Stimulated activated CD8-positive, alpha-beta memory T cell treated with anti-CD3 and anti-CD28 coated beads, Interleukin-4, amount 100 ng/mL, for 48 hours (primary cell): ENCODE data around the gene EBP.

Experiments
- DNase-seq: peaks from one replicate; pipeline ENCODE4 v3.0.0-alpha.2; 2020

Gene EBP

DNA sequence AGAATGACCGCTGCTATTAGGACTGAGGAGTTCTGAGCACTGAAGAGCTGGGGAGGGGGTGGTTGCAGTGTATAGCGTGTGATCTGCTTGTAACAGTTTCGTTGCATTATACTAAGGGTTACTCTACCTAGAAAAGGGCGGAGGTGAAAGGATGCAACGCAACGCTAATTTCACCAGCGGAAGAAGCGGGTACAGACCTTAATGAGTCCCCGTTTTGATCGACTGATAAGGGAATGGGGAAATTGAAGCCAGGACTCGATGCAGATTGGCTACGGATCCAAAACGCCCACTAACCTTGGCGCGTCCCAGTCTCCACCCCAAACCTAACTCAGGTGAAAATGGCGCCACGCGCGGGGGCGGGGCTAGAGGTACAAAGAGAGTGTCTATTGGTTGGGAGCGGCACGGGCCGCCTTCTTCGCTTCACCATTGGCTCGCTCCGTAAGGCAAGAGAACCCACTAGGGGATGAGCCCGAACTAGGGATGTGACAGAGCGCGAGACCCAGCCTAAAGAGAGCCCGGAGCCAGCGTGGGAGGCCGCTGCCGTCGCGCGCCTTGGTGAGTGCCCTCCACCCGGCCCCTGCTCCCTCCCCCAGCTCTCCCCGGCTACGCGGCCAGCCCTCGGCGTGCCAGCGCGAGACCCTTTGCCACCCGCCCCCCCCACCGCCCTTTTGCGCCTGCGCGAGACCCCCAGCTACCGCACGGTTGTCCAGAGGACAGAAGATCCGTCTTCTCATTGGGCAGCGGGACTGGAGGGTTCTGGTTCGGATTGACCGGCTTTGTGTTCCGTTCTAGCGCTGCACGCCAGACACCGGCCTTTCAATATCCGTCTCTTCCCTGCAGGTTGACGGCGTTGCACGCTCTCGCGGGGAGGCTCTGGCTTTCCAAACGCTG, at the start of gene EBP:
EBP (plus strand) TSS at position 456 of the 891 bp plus-strand sequence. CDS start 1,964 bp downstream, outside the sequence.
- DNase-seq: peak; percentile 95

DNA sequence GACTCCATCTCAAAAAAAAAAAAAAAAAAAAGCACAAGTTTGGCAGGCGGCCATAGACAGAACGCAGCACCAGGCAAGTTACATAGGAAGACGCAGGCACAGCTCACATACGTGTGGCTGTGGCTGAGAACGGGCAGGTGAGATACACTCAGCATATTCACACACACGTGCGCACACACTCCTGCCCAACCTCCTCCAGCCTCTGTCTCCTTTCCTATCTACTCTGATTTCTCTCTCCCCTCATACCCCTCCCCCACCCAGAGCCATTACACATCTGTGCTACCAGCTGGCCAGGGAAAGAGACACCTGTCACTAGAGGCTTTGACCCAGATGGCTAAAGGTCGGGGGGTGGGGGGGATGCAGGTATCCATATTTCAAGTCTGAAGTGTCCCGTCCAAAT, 49.4 kb upstream of the EBP start:
- DNase-seq: no peak

DNA sequence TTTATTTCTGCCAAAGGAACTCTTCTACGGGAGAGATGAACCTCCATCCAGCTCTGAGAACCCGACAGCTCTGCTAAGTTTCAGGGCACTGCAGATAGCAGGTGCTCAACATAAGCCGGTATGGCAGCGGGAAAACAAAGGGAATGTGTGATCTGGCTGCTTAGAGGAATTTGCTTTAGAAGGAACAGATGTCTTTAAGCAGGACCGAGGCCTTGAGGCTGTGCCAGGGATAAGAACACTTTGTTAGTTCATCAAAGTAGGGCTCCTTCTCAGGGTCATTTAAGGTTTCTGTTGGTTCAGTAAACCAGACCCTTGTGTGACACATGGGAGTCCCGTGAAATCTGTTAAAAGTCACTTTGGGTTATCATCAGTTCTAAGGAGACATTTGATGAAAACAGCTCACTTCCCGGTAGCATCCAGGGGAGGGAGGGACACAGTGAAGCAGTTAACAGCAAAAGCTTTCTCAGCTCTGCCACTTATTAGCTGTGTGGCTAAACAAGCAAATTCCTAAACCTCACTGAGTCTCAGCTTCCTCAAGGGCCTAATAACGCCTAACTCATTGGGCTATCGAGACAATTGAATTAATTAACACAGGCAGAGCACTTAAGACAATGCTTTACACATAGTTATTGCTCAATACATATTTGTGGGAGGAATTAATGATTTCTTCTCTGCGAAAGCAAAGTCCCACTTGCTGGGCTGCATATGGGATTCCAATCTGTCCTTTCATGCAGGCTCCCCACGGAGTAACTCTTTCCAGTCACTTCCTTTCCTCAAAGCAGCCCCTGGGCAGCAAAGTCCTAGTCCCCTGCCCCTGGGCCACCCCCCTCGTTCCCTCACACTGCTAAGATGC, 48.5 kb upstream of the EBP start:
- no peak for DNase-seq

DNA sequence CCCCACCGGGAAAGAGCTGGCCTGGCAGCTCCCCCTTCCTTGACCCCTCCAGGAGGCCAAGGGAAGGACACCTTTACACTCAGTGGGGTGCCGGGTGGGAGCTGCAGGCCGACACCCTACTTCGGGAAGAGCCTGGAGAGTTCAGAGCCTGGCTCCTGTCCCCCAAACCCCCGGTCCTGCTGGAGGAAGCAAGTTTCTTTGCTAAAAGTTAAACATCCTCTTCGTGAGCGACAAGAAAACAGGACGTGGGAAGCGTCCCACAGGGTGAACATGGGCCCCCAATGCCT, 48.0 kb upstream of the EBP start:
- no peak for DNase-seq

DNA sequence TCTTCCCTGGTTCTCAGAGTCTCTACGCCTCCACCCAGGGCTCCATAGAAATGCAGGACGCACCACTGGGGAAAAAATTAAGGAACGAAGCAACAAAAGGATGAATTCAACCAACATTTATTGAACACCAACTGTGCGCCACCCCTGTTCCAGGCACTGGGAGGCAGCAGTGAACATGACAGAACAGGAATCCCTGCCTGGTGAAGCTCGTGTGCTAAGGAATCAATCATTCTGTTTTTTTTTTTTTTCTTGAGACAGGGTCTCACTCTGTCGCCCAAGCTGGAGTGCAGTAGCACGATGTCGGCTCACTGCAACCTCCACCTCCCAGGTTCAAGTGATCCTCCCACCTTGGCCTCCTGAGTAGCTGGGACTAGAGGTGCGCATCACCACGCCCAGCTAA, 47.5 kb upstream of the EBP start:
- DNase-seq: no peak

DNA sequence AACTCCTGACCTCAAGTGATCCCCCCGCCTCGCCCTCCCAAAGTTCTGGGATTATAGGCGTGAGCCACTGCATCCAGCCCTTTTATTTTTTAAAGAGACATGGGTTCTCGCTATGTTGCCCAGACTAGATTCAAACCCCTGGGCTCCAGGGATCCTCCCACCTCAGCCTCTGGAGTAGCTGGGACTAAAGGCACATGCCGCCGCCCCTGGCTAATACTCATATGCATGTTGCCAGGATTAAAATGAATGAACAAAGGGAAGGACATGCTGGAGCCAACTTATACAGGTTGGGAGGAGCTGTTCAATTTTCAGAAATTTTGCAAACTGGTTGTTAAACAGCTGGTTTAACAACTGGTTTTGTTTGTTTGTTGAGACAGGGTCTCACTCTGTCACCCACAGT, 47.0 kb upstream of the EBP start:
- DNase-seq: no peak

DNA sequence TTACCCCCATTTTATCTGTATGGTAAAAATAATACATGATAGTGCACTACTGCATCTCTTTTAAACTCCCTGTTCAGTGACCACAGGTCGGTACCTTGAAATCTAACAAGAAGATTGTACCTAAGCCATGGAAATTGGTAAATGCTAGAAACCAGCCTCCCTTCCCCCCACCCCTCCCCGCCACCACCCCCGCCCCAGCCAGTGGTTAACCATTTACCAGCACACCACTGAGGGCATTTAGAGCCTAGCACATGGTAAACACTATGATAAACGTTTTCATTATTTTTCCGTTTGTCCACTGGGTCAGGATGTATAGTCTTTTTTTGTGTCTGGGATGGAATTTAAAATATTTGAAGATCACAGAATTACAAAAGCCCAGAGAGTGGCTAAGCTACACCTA, 46.3 kb upstream of the EBP start:
- no peak for DNase-seq

DNA sequence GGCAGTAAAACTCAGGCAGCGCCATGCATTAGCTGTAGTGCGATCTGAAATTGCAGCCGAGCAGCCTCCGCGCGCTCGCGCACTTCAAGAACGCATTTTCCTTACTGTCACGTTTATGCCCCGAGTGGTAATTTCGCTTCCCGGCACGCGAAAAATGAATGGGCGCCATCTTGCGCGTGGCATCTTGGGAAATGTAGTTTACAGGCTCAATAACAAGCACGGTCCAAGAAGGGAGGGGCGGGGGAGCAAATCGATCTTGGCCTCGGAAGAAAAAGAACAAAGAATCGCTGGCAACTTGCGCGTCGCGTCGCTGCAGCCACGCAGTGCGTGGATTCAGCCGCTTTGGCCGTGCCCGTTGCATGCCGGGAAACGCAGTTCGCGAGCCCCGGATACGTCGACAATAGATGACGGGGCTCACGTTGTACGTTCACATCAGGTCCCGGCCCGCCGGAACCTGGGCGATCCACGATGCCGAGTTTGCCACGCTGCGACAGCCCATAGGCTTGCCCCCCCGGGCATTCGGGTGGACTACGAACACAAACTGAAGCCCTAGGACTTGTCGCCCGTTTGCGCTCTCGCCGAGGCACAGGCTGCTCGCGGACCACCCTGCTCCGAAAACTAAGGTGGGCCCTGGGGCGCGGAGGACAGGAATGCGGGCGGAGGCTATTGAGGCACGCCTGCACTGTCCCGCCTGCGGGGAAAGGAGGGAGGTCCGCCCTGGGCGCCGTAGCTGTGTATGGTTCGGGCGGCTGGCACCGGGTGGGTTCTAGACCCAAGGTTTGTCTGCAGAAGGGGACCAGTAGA, 45.6 kb upstream of the EBP start, which contains the start of gene FTSJ1:
FTSJ1 (plus strand) TSS at position 426 of the 804 bp plus-strand sequence. CDS start 1,849 bp downstream, outside the sequence.
- peak; percentile 82 for DNase-seq

DNA sequence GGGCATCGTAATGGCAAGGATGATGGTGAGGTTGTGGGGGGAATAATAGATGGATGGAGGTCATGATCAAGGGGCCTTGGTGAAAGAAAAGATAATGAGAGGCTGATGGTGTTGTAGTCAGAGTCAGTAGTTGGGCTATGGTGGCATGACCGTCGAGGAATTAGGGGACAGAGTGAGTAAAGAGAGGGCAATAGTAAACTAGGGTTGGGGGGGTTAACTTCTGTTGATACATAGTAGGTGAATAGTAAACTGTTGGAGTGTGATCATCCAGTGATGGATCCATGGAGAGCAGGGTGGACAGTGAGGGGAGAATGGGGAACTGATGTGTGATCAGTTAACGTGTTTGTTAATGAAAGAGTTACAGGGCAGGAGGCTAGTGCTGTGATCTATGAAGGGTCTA, 44.7 kb upstream of the EBP start:
- no peak for DNase-seq

DNA sequence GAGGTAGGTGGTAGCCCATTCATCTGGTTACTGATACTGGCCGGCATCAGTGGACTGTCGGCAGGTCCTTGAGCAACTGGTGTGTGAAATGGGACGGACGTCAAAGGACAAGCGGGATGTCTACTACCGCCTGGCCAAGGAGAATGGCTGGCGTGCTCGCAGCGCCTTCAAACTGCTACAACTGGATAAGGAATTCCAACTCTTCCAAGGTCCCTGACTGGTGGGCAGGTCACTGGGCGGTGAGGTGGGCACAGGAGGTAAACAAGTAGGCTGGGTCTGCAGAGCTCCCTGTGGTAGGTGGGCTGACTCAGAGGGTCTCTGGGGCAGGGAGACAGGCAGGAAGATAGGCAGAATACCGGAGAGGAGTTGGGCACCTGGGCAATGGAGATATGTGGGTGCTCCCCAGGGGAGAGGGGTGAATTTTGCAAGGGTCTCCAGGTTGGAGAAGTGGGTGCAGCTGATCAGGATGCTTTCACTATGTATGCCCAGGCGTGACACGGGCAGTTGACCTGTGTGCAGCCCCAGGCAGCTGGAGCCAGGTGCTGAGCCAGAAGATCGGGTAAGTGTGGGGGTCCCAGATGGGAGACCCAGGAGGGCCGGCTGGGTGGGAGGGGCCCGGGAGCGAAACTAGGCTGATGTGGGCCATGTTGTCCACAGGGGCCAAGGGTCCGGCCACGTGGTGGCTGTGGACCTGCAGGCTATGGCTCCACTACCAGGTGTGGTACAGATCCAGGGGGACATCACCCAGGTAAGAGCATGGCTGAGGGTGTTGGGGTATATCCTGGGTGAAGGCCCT, 43.5 kb upstream of the EBP start:
- DNase-seq: no peak

DNA sequence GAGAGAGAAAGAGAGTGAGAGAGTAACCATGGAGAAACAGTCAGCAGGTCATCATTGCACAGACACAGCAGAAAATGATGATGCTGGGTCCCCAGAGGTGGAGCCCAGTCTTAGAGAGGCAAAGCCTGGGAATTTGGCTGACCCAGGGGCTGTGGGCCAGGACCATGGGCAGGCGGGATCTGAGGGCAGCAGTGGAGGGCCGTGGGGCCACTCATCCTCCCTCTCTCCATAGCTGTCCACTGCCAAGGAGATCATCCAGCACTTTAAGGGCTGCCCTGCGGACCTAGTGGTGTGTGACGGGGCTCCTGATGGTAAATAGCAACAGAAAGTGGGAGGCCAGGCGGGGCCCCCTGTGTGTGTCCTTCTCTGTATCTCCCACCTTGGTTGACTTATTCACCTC, 42.8 kb upstream of the EBP start:
- no peak for DNase-seq

DNA sequence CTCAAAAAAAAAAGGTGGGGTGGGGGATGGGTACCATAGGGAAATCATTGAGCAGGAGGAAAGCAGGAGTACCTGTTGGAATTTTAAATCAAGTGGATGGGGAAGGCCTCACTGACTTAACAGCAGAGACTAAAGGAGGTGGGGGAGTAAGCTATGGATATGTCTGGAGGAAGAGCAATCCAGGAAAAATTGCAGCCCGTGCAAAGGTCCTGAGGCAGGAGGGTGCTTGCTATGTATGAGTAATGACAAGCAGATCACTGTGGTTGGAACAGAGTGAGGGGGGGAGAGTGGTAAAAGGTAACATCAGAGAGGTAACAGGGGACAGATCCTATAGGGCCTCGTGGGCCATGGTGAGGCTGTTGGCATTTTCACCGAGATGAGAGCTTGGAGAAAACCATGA, 41.5 kb upstream of the EBP start:
- no peak for DNase-seq

DNA sequence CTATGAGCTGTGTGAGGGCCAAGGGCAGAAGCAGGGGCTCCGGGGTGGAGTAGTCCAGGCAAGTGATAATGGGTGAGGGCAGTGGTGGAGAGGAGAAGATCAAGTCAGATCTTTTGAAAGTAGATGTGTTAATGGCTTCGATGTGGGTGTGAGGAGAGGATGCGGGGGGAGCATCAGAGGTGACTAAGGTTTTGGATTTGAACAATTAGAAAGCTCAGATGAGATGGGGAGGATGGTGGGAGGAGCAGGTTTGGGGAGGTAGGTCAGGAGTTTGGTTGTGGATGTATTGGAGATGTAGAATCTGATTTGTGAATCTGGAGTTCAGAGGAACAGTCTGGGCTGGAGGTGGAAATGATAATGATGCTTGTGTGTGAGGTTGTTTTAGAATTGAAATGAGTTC, 41.0 kb upstream of the EBP start:
- no peak for DNase-seq

DNA sequence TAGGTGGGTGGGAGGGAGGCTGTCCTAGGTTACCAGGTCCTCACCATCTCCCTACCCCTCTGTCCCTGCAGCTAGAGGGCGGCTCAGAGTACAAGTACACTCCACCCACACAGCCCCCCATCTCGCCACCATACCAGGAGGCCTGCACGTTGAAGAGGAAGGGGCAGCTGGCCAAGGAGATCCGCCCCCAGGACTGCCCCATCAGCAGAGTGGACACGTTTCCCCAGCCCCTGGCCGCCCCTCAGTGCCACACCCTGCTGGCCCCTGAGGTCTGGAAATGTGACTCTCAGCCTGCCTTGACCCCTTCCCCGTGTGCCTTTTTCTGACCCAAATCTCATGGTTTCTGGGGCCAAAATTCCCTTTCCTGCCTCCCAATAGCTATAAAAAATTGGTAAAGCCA, 39.1 kb upstream of the EBP start:
- DNase-seq: no peak

DNA sequence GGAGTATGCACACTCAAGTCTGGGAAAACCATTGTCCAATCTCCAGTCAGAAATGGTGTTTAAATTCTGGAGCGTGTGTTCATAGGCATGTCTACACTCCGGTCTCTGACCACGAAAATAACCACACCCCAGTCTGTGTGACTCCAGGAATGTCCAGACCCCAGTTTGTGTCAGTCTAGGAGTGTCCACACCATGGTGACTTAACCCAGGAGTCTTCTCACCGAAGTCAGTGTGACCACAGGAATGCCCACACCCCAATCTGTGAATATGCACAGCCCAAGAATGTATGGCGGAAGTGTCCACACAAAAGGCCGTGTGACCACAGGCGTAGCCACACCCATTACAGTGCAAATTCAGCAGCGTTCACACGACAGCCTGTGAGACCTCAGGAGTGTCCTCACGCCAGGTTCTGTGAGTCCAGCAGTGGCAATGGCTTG, 34.2 kb upstream of the EBP start:
- no peak for DNase-seq

DNA sequence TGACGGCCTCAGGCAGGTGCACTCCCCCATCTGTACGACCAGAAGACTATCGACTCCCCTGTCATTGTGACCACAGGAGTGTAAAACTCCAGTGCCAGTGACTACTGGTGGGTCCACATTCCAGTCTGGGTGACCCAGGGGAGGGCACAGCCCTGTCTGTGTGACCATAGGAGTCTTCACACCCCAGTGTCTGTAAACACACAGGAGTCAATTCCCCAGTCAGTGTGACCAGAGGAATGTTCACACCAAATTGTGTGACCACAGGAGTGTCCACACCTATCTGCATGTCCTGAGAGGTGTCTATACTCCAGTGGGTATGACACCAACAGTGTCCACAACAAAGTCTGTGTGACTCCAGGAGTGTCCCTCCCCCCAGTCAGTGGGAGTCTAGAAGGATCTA, 33.6 kb upstream of the EBP start:
- no peak for DNase-seq

DNA sequence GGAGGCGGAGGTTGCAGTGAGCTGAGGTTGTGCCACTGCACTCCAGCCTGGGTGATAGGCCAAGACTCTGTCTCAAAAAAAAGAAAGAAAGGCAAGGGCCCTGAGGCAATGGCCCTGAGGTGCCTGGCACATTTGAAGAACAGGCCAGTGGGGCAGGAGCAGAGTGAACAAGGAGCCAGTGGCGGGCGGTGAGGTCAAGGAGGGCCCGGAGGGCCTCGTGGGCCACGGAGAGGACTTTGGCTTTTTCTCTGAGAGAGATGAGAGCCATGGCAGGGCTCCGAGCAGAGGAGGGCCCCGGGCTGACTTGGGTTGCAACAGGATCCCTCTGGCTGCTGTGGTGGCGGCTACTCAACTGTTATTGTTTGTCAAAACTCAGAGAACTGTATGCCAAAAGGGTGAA, 32.3 kb upstream of the EBP start:
- no peak for DNase-seq

DNA sequence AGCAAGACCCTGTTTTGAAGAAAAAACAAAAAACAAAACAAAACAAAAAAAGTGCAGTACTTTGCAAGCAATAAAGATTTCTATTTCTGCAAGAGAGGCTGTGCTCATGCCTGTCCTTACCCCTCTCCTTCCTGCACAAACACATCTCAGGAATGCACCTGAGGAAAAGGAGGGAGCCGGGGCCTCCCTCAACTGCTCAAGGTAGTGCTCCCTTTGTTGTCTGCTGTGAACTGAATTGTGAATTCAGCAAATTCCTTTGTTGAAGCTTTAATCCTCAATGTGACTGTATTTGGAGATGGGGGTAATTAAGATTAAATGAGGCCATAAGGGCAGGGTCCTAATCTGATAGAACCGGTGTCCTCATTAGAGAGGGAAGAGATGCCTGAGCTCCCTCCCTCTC, 31.7 kb upstream of the EBP start:
- DNase-seq: no peak

DNA sequence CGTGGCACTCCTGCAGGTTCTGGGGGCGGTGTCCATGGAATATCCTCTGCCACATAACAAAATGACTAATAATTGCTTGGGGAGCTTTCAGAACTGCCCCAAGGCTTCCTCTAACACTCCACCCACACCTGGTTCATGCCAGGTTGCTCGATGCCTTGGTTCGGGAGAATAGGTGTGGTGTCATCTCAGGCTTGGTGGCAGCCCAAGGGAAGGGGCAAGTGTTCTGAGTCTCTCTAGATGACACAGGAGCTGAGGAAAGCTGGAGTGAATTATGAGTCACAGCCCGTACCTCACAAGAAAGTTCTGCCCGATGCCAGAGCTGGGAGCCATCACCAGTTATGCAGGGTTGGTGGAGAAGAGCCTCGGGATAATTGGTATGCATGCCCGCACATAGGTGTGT, 30.9 kb upstream of the EBP start:
- DNase-seq: no peak

DNA sequence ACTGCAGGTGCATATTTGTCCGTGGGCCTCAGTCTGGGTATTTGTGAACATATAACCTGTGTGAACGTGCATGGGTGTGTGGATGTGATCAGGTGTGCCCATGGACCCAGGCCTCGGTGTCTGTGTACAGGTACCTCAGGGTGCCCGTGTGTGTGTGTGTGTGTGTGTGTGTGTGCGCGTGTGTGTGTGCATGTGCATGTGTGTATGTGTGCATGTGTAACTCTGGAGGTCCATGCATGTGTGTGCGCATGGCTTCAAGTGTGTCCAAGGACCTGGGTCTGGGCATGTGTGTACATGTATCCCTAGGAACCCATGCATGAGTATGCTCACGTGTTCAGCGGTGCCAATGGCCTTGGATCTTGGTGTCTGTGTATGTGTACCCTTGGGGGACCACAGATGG, 29.8 kb upstream of the EBP start:
- DNase-seq: no peak

DNA sequence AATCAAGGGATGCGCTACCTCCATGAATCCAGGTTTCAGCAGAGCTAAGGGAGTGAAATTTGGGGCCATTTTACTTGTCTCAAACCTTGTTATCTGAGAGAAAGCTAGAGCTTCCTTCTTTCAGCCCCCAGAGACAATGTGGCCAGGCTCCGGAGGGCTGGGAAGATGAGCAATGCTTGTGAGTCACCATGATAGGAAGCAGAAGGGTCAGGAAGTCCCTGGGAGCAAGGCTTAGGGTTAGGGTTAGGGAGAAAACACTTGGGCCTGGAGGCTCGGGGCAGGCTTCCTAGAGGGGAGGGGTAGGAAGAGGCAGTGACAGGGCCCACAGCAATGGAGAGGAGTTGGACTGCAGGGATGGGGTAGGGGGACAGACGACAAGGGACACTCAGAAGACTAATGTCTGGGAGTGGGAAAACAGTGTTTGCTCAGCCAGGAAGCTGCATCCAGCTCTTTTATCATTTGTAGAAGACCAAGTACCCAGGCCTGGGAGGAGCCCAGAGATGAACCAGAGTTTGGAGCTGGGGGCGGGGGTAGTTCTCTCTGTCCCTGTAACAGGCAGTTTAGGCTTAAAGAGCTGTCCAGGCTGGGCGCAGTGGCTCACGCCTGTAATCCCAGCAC, 29.2 kb upstream of the EBP start:
- DNase-seq: no peak

DNA sequence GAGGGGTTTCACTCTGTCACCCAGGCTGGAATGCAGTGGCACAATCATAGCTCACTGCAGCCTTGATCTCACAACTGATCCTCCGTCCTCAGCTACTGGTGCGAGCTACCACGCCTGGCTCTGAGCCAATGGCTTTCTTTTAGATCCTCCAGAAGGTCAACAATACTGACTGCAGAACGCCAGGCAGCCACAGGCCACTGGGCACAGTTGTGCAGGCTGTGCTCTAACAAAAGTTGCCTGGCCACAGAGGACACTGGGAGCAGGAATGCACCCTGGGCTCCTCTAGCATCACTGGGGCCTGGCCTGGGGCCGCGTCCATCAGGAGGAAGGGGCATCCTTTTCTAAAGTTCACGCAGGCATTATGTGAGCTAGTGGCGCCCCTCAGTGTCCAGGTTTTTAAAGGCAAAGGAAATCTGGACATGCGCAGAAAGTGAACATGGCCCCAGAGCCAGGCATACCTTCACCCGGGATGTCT, 27.7 kb upstream of the EBP start:
- DNase-seq: peak; percentile 35
